A549 (cell line): ENCODE measurements around the gene MSX2. TPM values are rescaled to one million over a fixed set of nuclear protein-coding genes. Genes with fewer than 3 reads are reported as not detected.

Experiments
- ATAC-seq, 2 experiments: fragments of 200-7000 bp in 1 of 2; fragments of >200 bp in 1 of 2; cut with Nextera tagmentation in 1 of 2; cut with Tn5 transposase in 1 of 2; 3 replicates each; pipeline versions ENCODE4 v1.8.0 to v1.9.1; 2018 to 2020; ENCODE audit warnings: mild to moderate bottlenecking in 1 of 2, moderate library complexity in 1 of 2
- CTCF ChIA-PET: fragments of 300-600 bp; sonication (Branson Sonifier 250); formaldehyde crosslinking; extraction: SDS; loops from one replicate; lab custom pipeline; 2021; ENCODE audit warnings: antibody characterized with exemption, inconsistent platforms; lab: Yijun Ruan, JAX
- POLR2A ChIA-PET: fragments of 350-600 bp; formaldehyde crosslinking; extraction: SDS; loops from one replicate; lab custom pipeline; 2021; ENCODE audit warnings: antibody characterized with exemption, inconsistent platforms; lab: Yijun Ruan, JAX
- DNase-seq, 2 experiments: peaks; one replicate each; pipeline versions ENCODE4 v3.0.0 to v3.0.0-alpha.2; 2011 to 2016; ENCODE audit warnings: low read depth in 1 of 2, low spot score in 1 of 2
- FAIRE-seq: peaks from 2 replicates; lab custom pipeline; 2011; peaks lifted over from hg19 to GRCh38; lab: Jason Lieb, UNC
- H3K27ac ChIP-seq, 2 experiments: fragments of >200 bp; sonication (Bioruptor Twin); formaldehyde crosslinking; 3 replicates each; pipeline ENCODE4 v1.5.1; 2016 to 2017
- H3K4me1 ChIP-seq: fragments of >200 bp; sonication (Bioruptor Twin); formaldehyde crosslinking; 3 replicates; pipeline ENCODE4 v1.6.1; 2016
- H3K4me2 ChIP-seq: fragments of >200 bp; sonication (Bioruptor Twin); formaldehyde crosslinking; 3 replicates; pipeline ENCODE4 v1.6.1; 2016
- H3K4me3 ChIP-seq: fragments of >200 bp; sonication (Bioruptor Twin); formaldehyde crosslinking; 3 replicates; pipeline ENCODE4 v1.5.1; 2016
- H3K9me3 ChIP-seq: fragments of >200 bp; sonication (Bioruptor Twin); formaldehyde crosslinking; 3 replicates; pipeline ENCODE4 v1.6.1; 2016
- BCL3 ChIP-seq: fragments of >200 bp; sonication (Bioruptor Twin); formaldehyde crosslinking; IDR thresholded peaks from 3 replicates; pipeline ENCODE4 v1.6.1; 2016
- BHLHE40 ChIP-seq: IDR thresholded peaks from 2 replicates; pipeline ENCODE4 v1.6.1; 2012; ENCODE audit warnings: low read depth, low read length, inconsistent platforms
- CHD2 ChIP-seq: fragments of 150-350 bp; IDR thresholded peaks from 2 replicates; pipeline ENCODE4 v1.6.1; 2014; ENCODE audit warnings: low read length; ENCODE audit not compliant: partially characterized antibody
- CHD4 ChIP-seq: fragments of 200-600 bp; sonication (generic); IDR thresholded peaks from 2 replicates; pipeline ENCODE4 v1.6.1; 2016; ENCODE audit warnings: antibody characterized with exemption, mild to moderate bottlenecking, borderline replicate concordance
- CTCF ChIP-seq: fragments of >200 bp; sonication (Bioruptor Twin); formaldehyde crosslinking; IDR thresholded peaks from 3 replicates; pipeline ENCODE4 v1.5.1; 2016
- E2F6 ChIP-seq: IDR thresholded peaks from 2 replicates; pipeline ENCODE4 v1.6.1; 2012; ENCODE audit warnings: low read depth, borderline replicate concordance
- ELK1 ChIP-seq: fragments of 150-350 bp; IDR thresholded peaks from 2 replicates; pipeline ENCODE4 v1.6.1; 2014; ENCODE audit warnings: low read depth, mild to moderate bottlenecking, low read length
- EP300 ChIP-seq, 2 experiments: fragments of >200 bp; sonication (Bioruptor Twin); formaldehyde crosslinking; IDR thresholded peaks; 2 replicates in 1 of 2; 3 replicates in 1 of 2; pipeline ENCODE4 v1.6.1; 2016 to 2017
- FOSB ChIP-seq: fragments of 250-450 bp; sonication (Bioruptor Pico); IDR thresholded peaks from 2 replicates; pipeline ENCODE4 v1.5.0; 2020; ENCODE audit warnings: mild to moderate bottlenecking, moderate library complexity
- FOSL2 ChIP-seq, 2 experiments: fragments of 450-650 bp in 1 of 2; fragments of >200 bp in 1 of 2; sonication (Bioruptor Twin) in 1 of 2; formaldehyde crosslinking; IDR thresholded peaks; 2 replicates each; pipeline versions ENCODE4 v1.5.0 to v1.6.1; 2016 to 2020; ENCODE audit warnings: mild to moderate bottlenecking in 1 of 2, moderate library complexity in 1 of 2
- FOXS1 ChIP-seq: fragments of 250-450 bp; sonication (Bioruptor Pico); IDR thresholded peaks from 2 replicates; pipeline ENCODE4 v1.5.0; 2020; ENCODE audit warnings: mild to moderate bottlenecking, moderate library complexity
- GATA3 ChIP-seq: IDR thresholded peaks from 2 replicates; pipeline ENCODE4 v1.6.1; 2012; ENCODE audit warnings: borderline replicate concordance
- HES2 ChIP-seq: fragments of >200 bp; sonication (Bioruptor Twin); formaldehyde crosslinking; IDR thresholded peaks from 2 replicates; pipeline ENCODE4 v1.6.1; 2016
- HOXB13 ChIP-seq: fragments of 250-450 bp; sonication (Bioruptor Pico); IDR thresholded peaks from 2 replicates; pipeline ENCODE4 v1.5.0; 2020; ENCODE audit warnings: low read depth, mild to moderate bottlenecking, moderate library complexity
- JUN ChIP-seq, 2 experiments: fragments of >200 bp; sonication (Bioruptor Twin); formaldehyde crosslinking; IDR thresholded peaks; 2 replicates in 1 of 2; 3 replicates in 1 of 2; pipeline ENCODE4 v1.6.1; 2016 to 2017
- KDM1A ChIP-seq: fragments of 200-600 bp; sonication (generic); IDR thresholded peaks from 2 replicates; pipeline ENCODE4 v1.6.1; 2016; ENCODE audit warnings: low read depth, mild to moderate bottlenecking
- KDM5A ChIP-seq: fragments of 200-600 bp; sonication (generic); IDR thresholded peaks from 2 replicates; pipeline ENCODE4 v1.6.1; 2016; ENCODE audit warnings: antibody characterized with exemption, mild to moderate bottlenecking
- MAX ChIP-seq: IDR thresholded peaks from 2 replicates; pipeline ENCODE4 v1.6.1; 2012
- NFE2L2 ChIP-seq: fragments of 150-350 bp; conservative IDR thresholded peaks from 2 replicates; pipeline ENCODE4 v1.6.1; 2014; ENCODE audit warnings: low read length
- NR3C1 ChIP-seq: fragments of >200 bp; sonication (Bioruptor Twin); formaldehyde crosslinking; IDR thresholded peaks from 3 replicates; pipeline ENCODE4 v1.6.1; 2017
- PHF8 ChIP-seq: fragments of 200-600 bp; sonication (generic); IDR thresholded peaks from 2 replicates; pipeline ENCODE4 v1.6.1; 2016; ENCODE audit warnings: low read depth, mild to moderate bottlenecking, antibody characterized with exemption, moderate library complexity, borderline replicate concordance
- POLR2A ChIP-seq: IDR thresholded peaks from 2 replicates; pipeline ENCODE4 v1.6.1; 2012; ENCODE audit warnings: mild to moderate bottlenecking, low read length
- POLR2AphosphoS2 ChIP-seq: conservative IDR thresholded peaks from 2 replicates; pipeline ENCODE4 v1.6.1; 2012; ENCODE audit warnings: low read length, improper control_type of control experiment, inconsistent platforms
- RFX5 ChIP-seq: fragments of 450-650 bp; IDR thresholded peaks from 2 replicates; pipeline ENCODE4 v1.7.1; 2014; ENCODE audit warnings: antibody characterized with exemption, mild to moderate bottlenecking, moderate library complexity
- SREBF2 ChIP-seq: fragments of 450-650 bp; IDR thresholded peaks from 2 replicates; pipeline ENCODE4 v1.6.1; 2014; ENCODE audit warnings: mild to moderate bottlenecking, moderate library complexity
- TFCP2L1 ChIP-seq: fragments of 250-450 bp; sonication (Bioruptor Pico); IDR thresholded peaks from 2 replicates; pipeline ENCODE4 v1.5.0; 2021; ENCODE audit warnings: mild to moderate bottlenecking
- ZC3H11A ChIP-seq: fragments of 450-650 bp; IDR thresholded peaks from 2 replicates; pipeline ENCODE4 v1.6.1; 2014; ENCODE audit warnings: antibody characterized with exemption, mild to moderate bottlenecking
- ZNF302 ChIP-seq: fragments of 250-450 bp; sonication (Bioruptor Pico); IDR thresholded peaks from 2 replicates; pipeline ENCODE4 v1.9.0; 2021; ENCODE audit warnings: inconsistent platforms, mild to moderate bottlenecking, moderate library complexity
- ZSCAN20 ChIP-seq: fragments of 250-450 bp; sonication (Bioruptor Pico); IDR thresholded peaks from 2 replicates; pipeline ENCODE4 v1.8.0; 2022; ENCODE audit warnings: mild to moderate bottlenecking, moderate library complexity
- WGBS: methylation state at CpG from one replicate; pipeline ENCODE4 v1.1.6; 2017; ENCODE audit errors: missing lambda C conversion rate; 5-methylcytosine and 5-hydroxymethylcytosine counted together
- polyA minus RNA-seq: library from RNA; depleted of rRNA, polyadenylated mRNA; stranded (reverse); fragments of >200 nt; gene quantifications from 2 replicates; pipeline ENCODE4 v1.2.3, GENCODE V29; 2011; rRNA and poly(A)+ RNA removed
- polyA plus RNA-seq, 4 experiments: library from polyadenylated mRNA; depleted of rRNA in 3 of 4; stranded (reverse); fragments of >200 nt; fragmentation: RNase III in 1 of 4; extraction: RNeasy Plus Mini Kit Qiagen cat#74134 plus additional on column Dnase treatment in 1 of 4; gene quantifications; 2 replicates in 3 of 4; 3 replicates in 1 of 4; pipeline ENCODE4 v1.2.3, GENCODE V29; 2011 to 2017

Gene MSX2
- polyA plus RNA-seq (2011; rRNA removed): 2.4 and 3.8 TPM in 2 replicates
- polyA plus RNA-seq (2012; cell fraction: cytosol; rRNA removed): 3.3 and 3.9 TPM in 2 replicates
- polyA plus RNA-seq (2012; cell fraction: nucleus; rRNA removed): 3.3 and 3.5 TPM in 2 replicates
- polyA plus RNA-seq (2017; fragmentation: RNase III; extraction: RNeasy Plus Mini Kit Qiagen cat#74134 plus additional on column Dnase treatment): 2.0 to 2.6 TPM (median 2.6 TPM) in 3 replicates
- 3.2 and 4.2 TPM in 2 replicates for polyA minus RNA-seq

GRCh38 chr5:174724484-174725260 lies at the start of gene MSX2:
Gene MSX2 (plus strand): TSS chr5:174724582. CDS start chr5:174724660, 78 bp downstream.
- Histone ChIP-seq H3K9me3 (no peaks in the 10 kb centered on the region), H3K4me3 (peak within 1 kb of the TSS; percentile 71), H3K4me2 (peak within 1 kb of the TSS; percentile 99), H3K4me1 (peaks cover 13% of the 10 kb centered on the region; the same call in 2 of the 3 replicates), H3K27ac (peak within 1 kb of the TSS; percentile 66 to 86)
- no peak for FAIRE-seq
- peak; percentile 88 to 98 for DNase-seq
- CTCF ChIA-PET: interaction anchor here (0.6 to 0.9 kb wide), 4 partner anchors 17 to 290 kb away, joined by 3 to 4 read pairs (median 3); no protein-coding TSS in a partner anchor
- TF ChIP-seq ZSCAN20 (CRISPR knock-in tag): no peak
- no peak for TF ChIP-seq HES2
- no peak for TF ChIP-seq POLR2AphosphoS2
- TF ChIP-seq NR3C1: no peak
- TF ChIP-seq GATA3: no peak
- TF ChIP-seq PHF8: peak; percentile 75; the same call in 1 of the 2 replicates
- no peak for TF ChIP-seq EP300 (IDR thresholded peaks at IDR 0.05)
- TF ChIP-seq NFE2L2: no peak
- TF ChIP-seq POLR2A: peak; percentile 80
- 0 out of 2 replicates have a peak, but pooled peaks have one; percentile 43 for TF ChIP-seq E2F6
- no peak for TF ChIP-seq ZC3H11A
- TF ChIP-seq MAX: peak; percentile 43; the same call in 1 of the 2 replicates
- TF ChIP-seq CHD4: no peak
- TF ChIP-seq BCL3: 0 out of 3 replicates have a peak, but pooled peaks have one; percentile 26
- TF ChIP-seq CTCF: peak; percentile 15; the same call in 1 of the 3 replicates
- TF ChIP-seq TFCP2L1 (CRISPR knock-in tag): no peak
- TF ChIP-seq SREBF2: no peak
- TF ChIP-seq KDM1A: no peak
- TF ChIP-seq JUN (IDR thresholded peaks at IDR 0.05): peak in 1 of 2 experiments; percentile 29; a peak in 1 of 5 replicates
- TF ChIP-seq KDM5A: no peak
- TF ChIP-seq RFX5: peak; percentile 89; the same call in 1 of the 2 replicates
- TF ChIP-seq FOXS1 (CRISPR knock-in tag): no peak
- no peak for TF ChIP-seq FOSB
- TF ChIP-seq HOXB13 (CRISPR knock-in tag): no peak
- no peak for TF ChIP-seq ELK1
- no peak for TF ChIP-seq FOSL2 (IDR thresholded peaks at IDR 0.05)
- no peak for TF ChIP-seq FOSL2 (CRISPR knock-in tag; IDR thresholded peaks at IDR 0.05)
- TF ChIP-seq CHD2: no peak
- no peak for TF ChIP-seq ZNF302 (CRISPR knock-in tag)
- no peak for TF ChIP-seq BHLHE40
- POLR2A ChIA-PET: interaction anchor here (0.6 to 1.1 kb wide), 4 partner anchors 20 to 1428 kb away, joined by 3 to 5 read pairs (median 4); no protein-coding TSS in a partner anchor
- peak; percentile 96 to 99 for ATAC-seq
- 6% methylated on average over 35 of the region's 87 CpGs for WGBS
